IMR-90 (cell line): ENCODE data around the gene CNTN5. TPM values are rescaled to one million over a fixed set of nuclear protein-coding genes. Genes with fewer than 3 reads are reported as not detected.
"Not testable (repeated sequence)": the region's sequence is repeated elsewhere in the genome, so short reads cannot be mapped to it uniquely, and the experiment has no call there.

Source experiments
- ATAC-seq: fragments of 200-7000 bp; cut with Tn5 transposase; 2 replicates; pipeline ENCODE4 v1.9.1; 2020; ENCODE audit warnings: low read depth, mild to moderate bottlenecking, moderate library complexity
- BruUV-seq: library from RNA; stranded (reverse); fragments of 400-500 nt; replicated peaks from 2 replicates; lab custom pipeline; 2021; lab: Mats Ljungman, UMichigan
- CTCF ChIA-PET: fragments of 300-600 bp; formaldehyde crosslinking; extraction: SDS; loops from one replicate; lab custom pipeline; 2021; ENCODE audit warnings: antibody characterized with exemption; lab: Yijun Ruan, JAX
- POLR2A ChIA-PET: fragments of 300-600 bp; sonication (Branson Sonifier 250); formaldehyde crosslinking; loops from one replicate; lab custom pipeline; 2022; ENCODE audit warnings: antibody characterized with exemption; ENCODE audit not compliant: unreplicated experiment; lab: Charles Lee
- DNase-seq: peaks from one replicate; pipeline ENCODE4 v3.0.0; 2013
- H2AFZ ChIP-seq: replicated peaks from 2 replicates; pipeline ENCODE3; 2013; ENCODE audit warnings: low read length, mild to moderate bottlenecking; ENCODE audit not compliant: poor library complexity
- H2AK5ac ChIP-seq: 2 replicates; pipeline ENCODE4 v1.6.1; 2013; ENCODE audit warnings: low read depth, low read length, inconsistent platforms
- H2AK9ac ChIP-seq: replicated peaks from 2 replicates; pipeline ENCODE3; 2013; ENCODE audit warnings: mild to moderate bottlenecking, low read depth, low read length, moderate library complexity; ENCODE audit not compliant: poor library complexity
- H2BK120ac ChIP-seq: 2 replicates; pipeline ENCODE4 v1.6.1; 2013; ENCODE audit warnings: low read depth, low read length, inconsistent platforms
- H2BK15ac ChIP-seq: 3 replicates; pipeline ENCODE4 v1.6.1; 2013; ENCODE audit warnings: low read depth, low read length, inconsistent platforms
- H2BK20ac ChIP-seq: 2 replicates; pipeline ENCODE4 v1.6.1; 2013; ENCODE audit warnings: low read depth, mild to moderate bottlenecking, inconsistent platforms, low read length, moderate library complexity
- H2BK5ac ChIP-seq: 2 replicates; pipeline ENCODE4 v1.6.1; 2013; ENCODE audit warnings: mild to moderate bottlenecking, low read depth, low read length, inconsistent platforms; ENCODE audit not compliant: poor library complexity, severe bottlenecking
- H3K14ac ChIP-seq: replicated peaks from 2 replicates; pipeline ENCODE4 v1.6.1; 2013; ENCODE audit warnings: low read depth, low read length, inconsistent platforms
- H3K18ac ChIP-seq: 2 replicates; pipeline ENCODE4 v1.6.1; 2013; ENCODE audit warnings: low read depth, low read length, control low read depth
- H3K23ac ChIP-seq: 2 replicates; pipeline ENCODE4 v1.6.1; 2013; ENCODE audit warnings: low read depth, low read length, inconsistent platforms
- H3K27ac ChIP-seq: 2 replicates; pipeline ENCODE4 v1.5.1; 2013; ENCODE audit warnings: mild to moderate bottlenecking, control low read depth, low read length; ENCODE audit not compliant: insufficient read depth
- H3K27me3 ChIP-seq: 2 replicates; pipeline ENCODE4 v1.6.1; 2013; ENCODE audit warnings: low read length; ENCODE audit not compliant: control insufficient read depth, insufficient read depth
- H3K36me3 ChIP-seq: 2 replicates; pipeline ENCODE4 v1.6.1; 2013; ENCODE audit warnings: low read length, mixed read lengths; ENCODE audit not compliant: control insufficient read depth, insufficient read depth
- H3K4ac ChIP-seq: 2 replicates; pipeline ENCODE4 v1.6.1; 2013; ENCODE audit warnings: low read depth, low read length, inconsistent platforms
- H3K4me1 ChIP-seq: 2 replicates; pipeline ENCODE4 v1.6.1; 2013; ENCODE audit warnings: low read length, mixed read lengths; ENCODE audit not compliant: control insufficient read depth, insufficient read depth
- H3K4me2 ChIP-seq: 2 replicates; pipeline ENCODE4 v1.6.1; 2013; ENCODE audit warnings: low read depth, mild to moderate bottlenecking, control low read depth, low read length, moderate library complexity
- H3K4me3 ChIP-seq: 2 replicates; pipeline ENCODE4 v1.5.1; 2013; ENCODE audit warnings: low read depth, mild to moderate bottlenecking, control low read depth, low read length, moderate library complexity; ENCODE audit not compliant: insufficient read depth
- H3K56ac ChIP-seq: 2 replicates; pipeline ENCODE4 v1.6.1; 2013; ENCODE audit warnings: low read length, inconsistent platforms; ENCODE audit not compliant: insufficient read depth; ENCODE audit errors: extremely low read depth
- H3K79me1 ChIP-seq, 2 experiments: 2 replicates each; pipeline ENCODE4 v1.6.1; 2013; ENCODE audit warnings: low read length in 2 of 2, inconsistent platforms in 1 of 2, low read depth in 1 of 2
- H3K9ac ChIP-seq: 2 replicates; pipeline ENCODE4 v1.6.1; 2013; ENCODE audit warnings: low read depth, low read length, control low read depth
- H3K9me1 ChIP-seq: 2 replicates; pipeline ENCODE4 v1.6.1; 2013; ENCODE audit warnings: low read length, inconsistent platforms; ENCODE audit not compliant: insufficient read depth
- H3K9me3 ChIP-seq: 2 replicates; pipeline ENCODE4 v1.6.1; 2013; ENCODE audit warnings: low read length; ENCODE audit not compliant: control insufficient read depth, insufficient read depth
- H4K20me1 ChIP-seq: 2 replicates; pipeline ENCODE4 v1.6.1; 2013; ENCODE audit warnings: low read length, inconsistent platforms; ENCODE audit not compliant: insufficient read depth
- H4K5ac ChIP-seq: 2 replicates; pipeline ENCODE4 v1.6.1; 2013; ENCODE audit warnings: mild to moderate bottlenecking, low read depth, low read length, control low read depth
- H4K8ac ChIP-seq, 2 experiments: 2 replicates each; pipeline ENCODE4 v1.6.1; 2013; ENCODE audit warnings: low read depth in 2 of 2, low read length in 2 of 2, control low read depth in 1 of 2, inconsistent platforms in 1 of 2
- H4K91ac ChIP-seq: 2 replicates; pipeline ENCODE4 v1.6.1; 2013; ENCODE audit warnings: low read depth, low read length, inconsistent platforms; ENCODE audit not compliant: insufficient read depth
- CHD1 ChIP-seq: IDR thresholded peaks from 2 replicates; pipeline ENCODE4 v1.6.1; 2012; ENCODE audit warnings: low read depth, low read length, improper control_type of control experiment
- POLR2A ChIP-seq: IDR thresholded peaks from 2 replicates; pipeline ENCODE4 v1.6.1; 2012; ENCODE audit warnings: mild to moderate bottlenecking, low read depth, low read length
- WGBS, 2 experiments: methylation state at CpG; one replicate each; pipeline versions ENCODE4 v1.1.5 to v1.1.7; 2013; ENCODE audit warnings: missing lambda C conversion rate in 2 of 2; ENCODE audit not compliant: insufficient read length in 1 of 2; ENCODE audit errors: extremely low coverage in 2 of 2; 5-methylcytosine and 5-hydroxymethylcytosine counted together
- dilution Hi-C: fragments of 300-500 bp; cut with HindIII; formaldehyde crosslinking; loops from one replicate; pipeline ENCODE4 v1.14.3; 2018; ENCODE audit warnings: low sequenced_read_pairs; ENCODE audit not compliant: unreplicated experiment
- in situ Hi-C: fragments of 300-500 bp; cut with MboI; formaldehyde crosslinking; loops from 3 replicates; pipeline ENCODE4 v1.14.3; 2019; ENCODE audit warnings: low sequenced_read_pairs, inconsistent platforms, mixed read lengths
- intact Hi-C: fragments of 100-400 bp; cut with micrococcal nuclease; formaldehyde crosslinking; loops from 2 replicates; pipeline ENCODE4 v1.10.0; 2022
- polyA plus RNA-seq, 3 experiments: library from polyadenylated mRNA; depleted of rRNA; stranded (reverse); fragments of >200 nt; gene quantifications; 2 replicates each; pipeline ENCODE4 v1.2.3, GENCODE V29; 2012; ENCODE audit warnings: low replicate concordance in 1 of 3
- total RNA-seq: library from RNA; depleted of rRNA; stranded (reverse); fragments of >200 nt; gene quantifications from 2 replicates; pipeline ENCODE4 v1.2.3, GENCODE V29; 2012
- TF ChIP-seq, protein P1 (sequence below): fragments of 150-350 bp; IDR thresholded peaks from 2 replicates; pipeline ENCODE4 v1.6.1; 2016; ENCODE audit warnings: low read depth, mild to moderate bottlenecking, low read length, moderate library complexity, borderline replicate concordance

Gene CNTN5
- total and polyA plus RNA-seq, 2 of the 4 experiments (the other 2 are of a cell fraction) = not detected

DNA sequence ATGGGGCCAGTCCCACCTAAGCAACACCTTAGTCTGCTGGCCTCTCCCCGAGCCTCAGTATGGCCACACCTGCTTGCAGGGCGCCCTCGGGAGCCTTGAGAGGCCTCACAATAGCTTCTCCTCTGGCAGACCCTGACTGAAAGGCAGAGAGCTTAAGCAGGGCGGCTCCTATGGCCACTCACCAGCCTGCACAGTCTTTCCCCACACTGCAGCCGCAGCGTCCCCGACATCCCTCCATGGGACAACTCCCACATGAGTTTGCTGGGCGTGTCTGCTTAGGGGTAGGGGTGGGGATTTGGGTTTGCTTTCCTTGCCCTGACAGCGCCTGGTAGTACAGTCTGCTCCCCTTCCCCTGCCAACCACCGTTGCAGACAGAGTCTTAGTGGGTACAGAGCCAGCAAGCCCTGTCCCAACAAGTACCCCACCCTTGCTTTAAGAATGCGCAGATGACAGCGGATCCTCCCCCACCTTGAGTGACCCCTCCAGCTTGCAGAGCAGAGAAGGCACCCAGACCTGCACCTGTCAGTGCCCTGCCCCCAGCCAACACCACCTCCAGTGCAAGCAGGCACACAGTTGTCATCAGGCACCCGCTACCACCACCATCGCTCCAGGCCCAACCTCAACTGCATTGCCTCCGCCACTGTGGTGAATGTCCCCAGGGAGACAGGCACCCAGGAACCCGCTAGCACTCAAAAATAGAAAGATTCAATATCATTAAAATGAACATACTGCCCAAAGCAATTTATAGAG lies 1252.5 kb downstream of the CNTN5 start:
- no peak overlapping the region for H2BK120ac ChIP-seq
- no peaks in the 10 kb centered on the region for H4K20me1 ChIP-seq
- DNase-seq = no peak
- H3K4me1 ChIP-seq = no peaks in the 10 kb centered on the region
- H3K9ac ChIP-seq = no peak overlapping the region
- no peaks in the 10 kb centered on the region for H3K9me1 ChIP-seq
- no peak overlapping the region for H3K4me2 ChIP-seq
- H3K27me3 ChIP-seq = no peaks in the 10 kb centered on the region
- H2BK20ac ChIP-seq = no peak overlapping the region
- H3K56ac ChIP-seq = no peak overlapping the region
- no peak overlapping the region for H3K14ac ChIP-seq
- no CpG with 5 or more reads among the region's 16 CpGs for WGBS, 2 experiments
- H2AK9ac ChIP-seq = no peak overlapping the region
- H3K27ac ChIP-seq = no peak overlapping the region
- no peak overlapping the region for H2BK5ac ChIP-seq
- in situ Hi-C loops (no loop called here), dilution Hi-C loops (no loop called here), intact Hi-C loops (no loop called here)
- no TSS peak for BruUV-seq
- H2AK5ac ChIP-seq = no peak overlapping the region
- H2BK15ac ChIP-seq = no peak overlapping the region
- H4K91ac ChIP-seq = no peak overlapping the region
- no peak overlapping the region for H4K8ac ChIP-seq
- ATAC-seq = no peak
- no peak overlapping the region for H3K23ac ChIP-seq
- ChIA-PET CTCF (no interaction called here), POLR2A (no interaction called here)
- no peaks in the 10 kb centered on the region for H3K9me3 ChIP-seq
- no peak overlapping the region for H3K4ac ChIP-seq
- no peak overlapping the region for H3K4me3 ChIP-seq
- no peak overlapping the region for H3K18ac ChIP-seq
- no peaks in the 10 kb centered on the region for H3K79me1 ChIP-seq
- TF ChIP-seq POLR2A = no peak
- TF ChIP-seq, protein P1, sequence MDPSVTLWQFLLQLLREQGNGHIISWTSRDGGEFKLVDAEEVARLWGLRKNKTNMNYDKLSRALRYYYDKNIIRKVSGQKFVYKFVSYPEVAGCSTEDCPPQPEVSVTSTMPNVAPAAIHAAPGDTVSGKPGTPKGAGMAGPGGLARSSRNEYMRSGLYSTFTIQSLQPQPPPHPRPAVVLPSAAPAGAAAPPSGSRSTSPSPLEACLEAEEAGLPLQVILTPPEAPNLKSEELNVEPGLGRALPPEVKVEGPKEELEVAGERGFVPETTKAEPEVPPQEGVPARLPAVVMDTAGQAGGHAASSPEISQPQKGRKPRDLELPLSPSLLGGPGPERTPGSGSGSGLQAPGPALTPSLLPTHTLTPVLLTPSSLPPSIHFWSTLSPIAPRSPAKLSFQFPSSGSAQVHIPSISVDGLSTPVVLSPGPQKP = no peak
- no peak for TF ChIP-seq CHD1
- H4K5ac ChIP-seq = no peak overlapping the region
- no peaks in the 10 kb centered on the region for H3K36me3 ChIP-seq
- H2AFZ ChIP-seq = no peak overlapping the region

GRCh38 chr11:100274466-100274865 lies 1253.7 kb downstream of the CNTN5 start:
- H4K20me1 ChIP-seq, H3K9me3 ChIP-seq, H3K79me1 ChIP-seq, H3K4ac ChIP-seq, H2BK15ac ChIP-seq, CTCF ChIA-PET, H3K14ac ChIP-seq, H2BK120ac ChIP-seq, DNase-seq, BruUV-seq, H4K8ac ChIP-seq, H2AFZ ChIP-seq, H3K23ac ChIP-seq, dilution Hi-C loops, H2BK20ac ChIP-seq, H3K18ac ChIP-seq, H4K91ac ChIP-seq, H2AK9ac ChIP-seq, H2AK5ac ChIP-seq, H3K4me2 ChIP-seq, ATAC-seq, H3K4me1 ChIP-seq, H2BK5ac ChIP-seq, H4K5ac ChIP-seq, H3K9me1 ChIP-seq, H3K27me3 ChIP-seq, intact Hi-C loops, H3K36me3 ChIP-seq, POLR2A ChIA-PET, H3K56ac ChIP-seq, H3K4me3 ChIP-seq, in situ Hi-C loops, H3K9ac ChIP-seq, H3K27ac ChIP-seq: not testable (repeated sequence)
- no CpG with 5 or more reads among the region's 4 CpGs for WGBS, 2 experiments
